Heart left ventricle (tissue), 16 donors: ENCODE measurements around the gene ZNF500. TPM values are rescaled to one million over a fixed set of nuclear protein-coding genes. Genes with fewer than 3 reads are reported as not detected.

Source experiments
- ATAC-seq, 4 donors: fragments of 200-7000 bp; cut with Tn5 transposase; one replicate each; pipeline ENCODE4 v1.9.1; 2020 to 2022; ENCODE audit warnings: moderate library complexity in 4 of 4, mild to moderate bottlenecking in 3 of 4, moderate number of reproducible peaks in 1 of 4
- DNase-seq, 5 donors: peaks; one replicate each; pipeline ENCODE4 v3.0.0-alpha.2; 2020
- H3K27ac ChIP-seq, 12 donors: fragments of 200-600 bp; sonication (generic) in 4 of 12; one replicate each; pipeline versions ENCODE4 v1.5.0 to v1.8.0; 2016 to 2022; ENCODE audit warnings: mild to moderate bottlenecking in 2 of 12
- H3K27me3 ChIP-seq, 9 donors: fragments of 200-600 bp; sonication (generic) in 2 of 9; one replicate each; pipeline versions ENCODE4 v1.5.1 to v1.8.0; 2016 to 2022; ENCODE audit warnings: mild to moderate bottlenecking in 3 of 9
- H3K36me3 ChIP-seq, 9 donors: fragments of 200-600 bp; sonication (generic) in 2 of 9; one replicate each; pipeline versions ENCODE4 v1.5.0 to v1.8.0; 2018 to 2022; ENCODE audit warnings: mild to moderate bottlenecking in 2 of 9
- H3K4me1 ChIP-seq, 12 donors: fragments of 200-600 bp; sonication (generic) in 4 of 12; one replicate each; pipeline versions ENCODE4 v1.5.0 to v1.8.0; 2016 to 2022; ENCODE audit warnings: mild to moderate bottlenecking in 3 of 12
- H3K4me3 ChIP-seq, 12 donors: fragments of 200-600 bp; sonication (generic) in 4 of 12; one replicate each; pipeline versions ENCODE4 v1.5.0 to v1.8.0; 2017 to 2022; ENCODE audit warnings: mild to moderate bottlenecking in 9 of 12, moderate library complexity in 4 of 12
- H3K9me3 ChIP-seq, 12 donors: fragments of 200-600 bp; sonication (generic) in 4 of 12; one replicate each; pipeline versions ENCODE4 v1.5.0 to v1.8.0; 2016 to 2022; ENCODE audit warnings: mild to moderate bottlenecking in 1 of 12
- POLR2A ChIP-seq, 2 donors: fragments of 450-650 bp; IDR thresholded peaks; one replicate each; pipeline ENCODE4 v1.6.1; 2017; ENCODE audit warnings: antibody characterized with exemption in 2 of 2, mild to moderate bottlenecking in 2 of 2, moderate library complexity in 2 of 2
- WGBS, 4 donors: extraction: QIAGEN DNeasy Blood & Tissue Kit in 2 of 4; methylation state at CpG; one replicate each; pipeline versions ENCODE4 v1.1.5 to v1.1.7; 2013 to 2018; 5-methylcytosine and 5-hydroxymethylcytosine counted together
- intact Hi-C, 10 donors: fragments of 100-400 bp; cut with DNase I; formaldehyde crosslinking; loops; one replicate each; pipeline versions ENCODE4 v1.11.1 to v1.14.2; 2022
- polyA plus RNA-seq, 2 donors: library from polyadenylated mRNA; stranded (reverse); fragments of 200-250 nt; gene quantifications; one replicate each; pipeline ENCODE4 v1.2.3, GENCODE V29; 2013
- total RNA-seq, 9 donors: library from RNA; depleted of rRNA in 2 of 9; stranded (reverse); fragments of >200 nt in 2 of 9; fragmentation: NEBNext Ultra II Directional in 3 of 9; extraction: Animal tissue kit (Norgen Biotek cat#: 25700) in 3 of 9; gene quantifications; one replicate each; pipeline versions ENCODE4 v1.1.0 to v1.2.4, GENCODE V29; 2016 to 2023
- TF ChIP-seq, protein P1 (sequence below), 12 donors: fragments of 200-600 bp; sonication (generic) in 4 of 12; IDR thresholded peaks; one replicate each; pipeline versions ENCODE4 v1.5.0 to v1.8.0; 2018 to 2022; ENCODE audit warnings: antibody characterized with exemption in 12 of 12, mild to moderate bottlenecking in 5 of 12
- donor health status: ischemic (EF 13 %, LVEDD 7.1; RV severe dilation, severe dysfunction).
- donor health status: healthy with polysubstance abuse.
- donor health status: DM: no; HTN: yes; CAD: no.
- donor health status: DM: no; HTN: no; CAD: no.
- donor health status: ischemic (EF 25% LVEDD 6.9; RV normal size, moderate dysfunction).
- donor health status: ischemic (EF 25% LVEDD 5.7; RV mildly dilated, moderate dysfunction).
- donor health status: healthy.
- donor health status: DM: yes; HTN: yes; CAD: no.
- donor health status: ischemic (EF 35%, LVEDD 5.7; RV mildly dilated, moderate dysfunction).
- donor health status: nonischemic (EF 11% LVEDD 7.7; RV severe dilation, severe dysfunction).
- donor health status: DM: yes; HTN: yes; CAD: no.
- donor health status: PGD.
- donor health status: ischemic (EF 29% LVEDD 5.4; RV normal size, mild dysfunction).
- donor health status: nonischemic (EF 23%, LVEDD 6.1; RV moderate dilation, normal function).

The ZNF500 gene
- total and polyA plus RNA-seq, 11 donors = 4.8 to 11.6 (median 6.5) TPM

DNA sequence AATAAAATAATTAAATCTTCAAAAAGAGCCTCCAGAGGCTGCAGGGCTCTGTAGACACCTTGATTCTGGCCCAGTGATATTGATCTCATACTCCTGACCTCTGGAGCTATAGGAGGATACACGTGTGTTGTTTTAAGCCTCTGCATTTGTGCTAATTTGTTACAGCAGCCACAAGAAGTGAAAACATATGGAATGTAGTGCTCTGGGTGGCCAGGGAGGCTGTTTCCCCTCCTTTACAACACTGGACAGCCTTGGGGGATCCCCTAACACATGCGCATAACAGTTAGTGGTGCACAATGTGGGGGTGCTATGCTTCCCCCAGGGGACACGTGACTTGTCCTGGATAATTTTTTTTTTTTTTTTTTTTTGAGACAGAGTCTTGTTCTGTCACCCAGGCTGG lies 4.7 kb upstream of the ZNF500 start:
- ATAC-seq (no peak), DNase-seq (no peak)
- no peaks in the 10 kb centered on the region for H3K36me3 ChIP-seq
- H3K9me3 ChIP-seq = no peaks in the 10 kb centered on the region
- H3K27me3 ChIP-seq = no peaks in the 10 kb centered on the region
- 73 to 81% (median 75%) methylated on average over 3 of the region's 3 CpGs for WGBS, 4 donors
- intact Hi-C loops = loop anchor here in 1 of 10 donors (2.0 kb wide), 1 partner anchor 29 kb away; no protein-coding TSS in a partner anchor
- peaks cover 2 to 21% (median 14%) of the 10 kb centered on the region in 12 donors for H3K4me1 ChIP-seq
- no peak overlapping the region for H3K4me3 ChIP-seq
- H3K27ac ChIP-seq = no peak overlapping the region
- TF ChIP-seq, protein P1, sequence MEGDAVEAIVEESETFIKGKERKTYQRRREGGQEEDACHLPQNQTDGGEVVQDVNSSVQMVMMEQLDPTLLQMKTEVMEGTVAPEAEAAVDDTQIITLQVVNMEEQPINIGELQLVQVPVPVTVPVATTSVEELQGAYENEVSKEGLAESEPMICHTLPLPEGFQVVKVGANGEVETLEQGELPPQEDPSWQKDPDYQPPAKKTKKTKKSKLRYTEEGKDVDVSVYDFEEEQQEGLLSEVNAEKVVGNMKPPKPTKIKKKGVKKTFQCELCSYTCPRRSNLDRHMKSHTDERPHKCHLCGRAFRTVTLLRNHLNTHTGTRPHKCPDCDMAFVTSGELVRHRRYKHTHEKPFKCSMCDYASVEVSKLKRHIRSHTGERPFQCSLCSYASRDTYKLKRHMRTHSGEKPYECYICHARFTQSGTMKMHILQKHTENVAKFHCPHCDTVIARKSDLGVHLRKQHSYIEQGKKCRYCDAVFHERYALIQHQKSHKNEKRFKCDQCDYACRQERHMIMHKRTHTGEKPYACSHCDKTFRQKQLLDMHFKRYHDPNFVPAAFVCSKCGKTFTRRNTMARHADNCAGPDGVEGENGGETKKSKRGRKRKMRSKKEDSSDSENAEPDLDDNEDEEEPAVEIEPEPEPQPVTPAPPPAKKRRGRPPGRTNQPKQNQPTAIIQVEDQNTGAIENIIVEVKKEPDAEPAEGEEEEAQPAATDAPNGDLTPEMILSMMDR (IDR thresholded peaks at IDR 0.05) = no peak
- TF ChIP-seq POLR2A (IDR thresholded peaks at IDR 0.05) = no peak

DNA sequence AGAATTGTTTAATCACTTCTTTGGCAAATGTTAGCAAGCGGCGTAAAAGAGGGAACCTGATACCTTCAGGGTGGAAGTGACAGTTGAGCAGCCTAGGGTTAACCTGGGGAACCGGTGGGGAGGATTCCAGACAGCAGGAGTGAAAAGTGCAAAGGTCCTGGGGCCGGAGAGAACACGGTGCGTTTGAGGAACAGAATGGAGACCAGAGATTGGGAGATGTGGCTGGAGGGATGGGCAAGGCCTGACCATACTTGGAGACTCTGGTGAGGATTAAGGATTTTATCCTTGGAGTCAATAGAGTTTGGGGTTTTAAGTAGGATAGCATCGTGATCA lies 2.3 kb upstream of the ZNF500 start:
- H3K9me3 ChIP-seq = no peaks in the 10 kb centered on the region
- DNase-seq = no peak
- 66 to 68% (median 67%) methylated on average over 7 of the region's 7 CpGs for WGBS, 4 donors
- TF ChIP-seq POLR2A (IDR thresholded peaks at IDR 0.05) = no peak
- TF ChIP-seq, protein P1 (IDR thresholded peaks at IDR 0.05) = no peak
- H3K36me3 ChIP-seq = peaks cover 0 to 12% (median 8%) of the 10 kb centered on the region in 9 donors
- no peaks in the 10 kb centered on the region for H3K27me3 ChIP-seq
- peaks cover 9 to 37% (median 32%) of the 10 kb centered on the region in 12 donors for H3K4me1 ChIP-seq
- peak overlapping the region in 8 of 12 donors; percentile 70 to 90 (median 88) for H3K27ac ChIP-seq
- ATAC-seq = no peak
- peak overlapping the region in 10 of 12 donors; percentile 61 to 94 (median 86) for H3K4me3 ChIP-seq
- intact Hi-C loops = loop anchor here in 6 of 10 donors (1.0 to 10.0 kb wide), 7 partner anchors 32 to 186 kb away; partner anchors contain the start of genes ROGDI (in 3 of the 6), ANKS3 (in 1 of the 6), DNAAF8 (in 1 of the 6) and GLYR1 (in 1 of the 6)

DNA sequence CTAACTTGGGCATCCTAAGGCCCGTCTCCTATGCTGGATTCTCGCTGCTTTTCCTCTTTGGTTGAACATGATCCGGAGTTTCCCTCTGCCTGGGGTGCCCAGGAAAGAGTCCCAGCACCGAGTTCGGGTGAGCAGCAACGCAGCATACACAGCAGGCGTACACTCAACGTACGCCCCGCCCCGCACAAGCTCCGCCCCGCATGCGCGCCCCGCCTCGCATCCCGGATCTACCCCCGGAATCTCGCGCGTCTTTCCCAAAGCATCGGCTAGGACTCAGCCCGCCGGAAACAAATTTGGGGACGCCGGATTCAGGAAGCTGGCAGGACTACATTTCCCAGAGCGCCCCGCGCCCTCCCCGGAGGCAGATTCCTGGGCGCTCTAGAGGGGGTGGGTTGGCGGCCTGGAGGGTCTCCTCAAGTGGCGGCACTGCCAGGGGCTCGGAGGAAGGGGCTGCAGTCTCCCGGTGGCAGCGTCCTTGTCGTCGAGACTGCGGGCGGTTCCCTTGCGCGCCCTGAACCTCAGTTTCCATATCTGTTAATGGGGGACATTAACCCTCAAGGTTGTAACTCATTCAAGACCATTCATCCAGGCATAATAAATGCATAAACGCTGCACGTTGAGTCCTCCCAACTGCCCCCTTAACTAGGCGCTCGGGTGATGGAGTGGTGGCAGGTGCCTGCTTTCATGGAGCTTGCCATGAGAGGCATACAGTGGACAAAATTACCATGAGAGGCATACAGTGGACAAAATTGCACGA lies 1.8 kb upstream of the ZNF500 start:
- peaks cover 9 to 37% (median 32%) of the 10 kb centered on the region in 12 donors for H3K4me1 ChIP-seq
- H3K4me3 ChIP-seq = peak overlapping the region; percentile 36 to 94 (median 79)
- peak; percentile 97 to 98 (median 98) for DNase-seq
- peak in 1 of 2 donors; percentile 83 for TF ChIP-seq POLR2A (IDR thresholded peaks at IDR 0.05)
- TF ChIP-seq, protein P1 (IDR thresholded peaks at IDR 0.05) = no peak
- peak overlapping the region; percentile 70 to 90 (median 88) for H3K27ac ChIP-seq
- 5 to 9% (median 5%) methylated on average over 27 to 48 of the region's 48 CpGs for WGBS, 4 donors
- intact Hi-C loops = loop anchor here in 6 of 10 donors (1.0 to 10.0 kb wide), 8 partner anchors 33 to 186 kb away; partner anchors contain the start of genes ROGDI (in 3 of the 6), ANKS3 (in 1 of the 6), DNAAF8 (in 1 of the 6) and GLYR1 (in 1 of the 6)
- no peaks in the 10 kb centered on the region for H3K9me3 ChIP-seq
- peak; percentile 92 to 95 (median 94) for ATAC-seq
- peaks cover 0 to 17% (median 14%) of the 10 kb centered on the region in 9 donors for H3K36me3 ChIP-seq
- no peaks in the 10 kb centered on the region for H3K27me3 ChIP-seq
